Mesenchymal stem cell (in vitro differentiated cells and primary cell): Measurements from ENCODE around the gene CACNA1I.

Experiments
- DNase-seq: peaks from one replicate; pipeline ENCODE4 v3.0.0-alpha.2; 2013
- H2AFZ ChIP-seq: one replicate; pipeline ENCODE4 v1.6.1; 2013; ENCODE audit warnings: low read depth, mild to moderate bottlenecking, control low read depth, inconsistent platforms, low read length, moderate library complexity
- H2AK5ac ChIP-seq: 2 replicates; pipeline ENCODE4 v1.6.1; 2013; ENCODE audit warnings: low read length, moderate library complexity, mild to moderate bottlenecking, inconsistent platforms; ENCODE audit not compliant: severe bottlenecking
- H2BK120ac ChIP-seq: one replicate; pipeline ENCODE4 v1.6.1; 2013; ENCODE audit warnings: low read depth, mild to moderate bottlenecking, inconsistent platforms, low read length, moderate library complexity
- H2BK12ac ChIP-seq, 2 experiments: one replicate each; pipeline ENCODE4 v1.6.1; 2013; ENCODE audit warnings: inconsistent platforms in 2 of 2, low read length in 2 of 2, mild to moderate bottlenecking in 2 of 2, moderate library complexity in 2 of 2, control low read depth in 1 of 2
- H2BK15ac ChIP-seq: one replicate; pipeline ENCODE4 v1.6.1; 2013; ENCODE audit warnings: mild to moderate bottlenecking, low read depth, inconsistent platforms; ENCODE audit not compliant: poor library complexity, severe bottlenecking
- H2BK5ac ChIP-seq: 2 replicates; pipeline ENCODE4 v1.6.1; 2013; ENCODE audit warnings: low read depth, mild to moderate bottlenecking, low read length, control low read depth, inconsistent platforms; ENCODE audit not compliant: poor library complexity, severe bottlenecking
- H3K14ac ChIP-seq, 2 experiments: one replicate each; pipeline ENCODE4 v1.6.1; 2013; ENCODE audit warnings: inconsistent platforms in 2 of 2, low read length in 2 of 2, control low read depth in 1 of 2, mild to moderate bottlenecking in 1 of 2, moderate library complexity in 1 of 2
- H3K18ac ChIP-seq, 2 experiments: one replicate each; pipeline ENCODE4 v1.6.1; 2013; ENCODE audit warnings: inconsistent platforms in 2 of 2, low read length in 2 of 2, control low read depth in 1 of 2, low read depth in 1 of 2, mild to moderate bottlenecking in 1 of 2
- H3K23ac ChIP-seq, 2 experiments: one replicate each; pipeline ENCODE4 v1.6.1; 2013; ENCODE audit warnings: inconsistent platforms in 2 of 2, low read length in 2 of 2, mild to moderate bottlenecking in 2 of 2, moderate library complexity in 2 of 2, control low read depth in 1 of 2
- H3K27ac ChIP-seq: 2 replicates; pipeline ENCODE4 v1.5.1; 2013; ENCODE audit warnings: mild to moderate bottlenecking, moderate library complexity, low read length, control low read depth, inconsistent platforms; ENCODE audit not compliant: poor library complexity, severe bottlenecking
- H3K27me3 ChIP-seq, 2 experiments: 2 replicates each; pipeline versions ENCODE4 v1.6.1 to v1.7.0; 2013; ENCODE audit warnings: low read length in 2 of 2, mild to moderate bottlenecking in 2 of 2, moderate library complexity in 2 of 2, control low read depth in 1 of 2, inconsistent platforms in 1 of 2; ENCODE audit not compliant: control insufficient read depth in 1 of 2, insufficient read depth in 1 of 2
- H3K36me3 ChIP-seq, 2 experiments: 2 replicates each; pipeline versions ENCODE4 v1.6.1 to v1.7.0; 2013; ENCODE audit warnings: low read length in 2 of 2, control low read depth in 1 of 2, inconsistent platforms in 1 of 2, low read depth in 1 of 2, mild to moderate bottlenecking in 1 of 2; ENCODE audit not compliant: insufficient read depth in 2 of 2, control insufficient read depth in 1 of 2
- H3K4ac ChIP-seq, 2 experiments: one replicate each; pipeline ENCODE4 v1.6.1; 2013; ENCODE audit warnings: inconsistent platforms in 2 of 2, low read length in 2 of 2, mild to moderate bottlenecking in 2 of 2, moderate library complexity in 2 of 2, control low read depth in 1 of 2, low read depth in 1 of 2
- H3K4me1 ChIP-seq: 2 replicates; pipeline ENCODE4 v1.6.1; 2013; ENCODE audit warnings: low read depth, low read length, control low read depth; ENCODE audit not compliant: control insufficient read depth, insufficient read depth
- H3K4me2 ChIP-seq: 2 replicates; pipeline ENCODE4 v1.6.1; 2013; ENCODE audit warnings: low read length, mild to moderate bottlenecking, inconsistent platforms; ENCODE audit not compliant: poor library complexity, severe bottlenecking
- H3K4me3 ChIP-seq, 2 experiments: 2 replicates each; pipeline versions ENCODE4 v1.5.1 to v1.7.0; 2013; ENCODE audit warnings: low read length in 2 of 2, mild to moderate bottlenecking in 2 of 2, control low read depth in 1 of 2, low read depth in 1 of 2; ENCODE audit not compliant: insufficient read depth in 1 of 2
- H3K79me1 ChIP-seq: replicated peaks from 2 replicates; pipeline ENCODE4 v1.6.1; 2013; ENCODE audit warnings: mild to moderate bottlenecking, control low read depth, low read length, inconsistent platforms; ENCODE audit not compliant: poor library complexity, severe bottlenecking
- H3K9ac ChIP-seq: 2 replicates; pipeline ENCODE4 v1.7.0; 2013; ENCODE audit warnings: mild to moderate bottlenecking, low read length, moderate library complexity
- H3K9me3 ChIP-seq: 2 replicates; pipeline ENCODE4 v1.7.0; 2013; ENCODE audit warnings: mild to moderate bottlenecking, low read length; ENCODE audit not compliant: control insufficient read depth
- H4K8ac ChIP-seq: one replicate; pipeline ENCODE4 v1.6.1; 2013; ENCODE audit warnings: inconsistent platforms, mild to moderate bottlenecking, low read length, moderate library complexity
- H4K91ac ChIP-seq: one replicate; pipeline ENCODE4 v1.6.1; 2013; ENCODE audit warnings: mild to moderate bottlenecking, low read length, inconsistent platforms
- WGBS: methylation state at CpG from one replicate; pipeline ENCODE4 v1.1.7; 2013; ENCODE audit warnings: mixed read lengths; 5-methylcytosine and 5-hydroxymethylcytosine counted together

The CACNA1I gene

DNA sequence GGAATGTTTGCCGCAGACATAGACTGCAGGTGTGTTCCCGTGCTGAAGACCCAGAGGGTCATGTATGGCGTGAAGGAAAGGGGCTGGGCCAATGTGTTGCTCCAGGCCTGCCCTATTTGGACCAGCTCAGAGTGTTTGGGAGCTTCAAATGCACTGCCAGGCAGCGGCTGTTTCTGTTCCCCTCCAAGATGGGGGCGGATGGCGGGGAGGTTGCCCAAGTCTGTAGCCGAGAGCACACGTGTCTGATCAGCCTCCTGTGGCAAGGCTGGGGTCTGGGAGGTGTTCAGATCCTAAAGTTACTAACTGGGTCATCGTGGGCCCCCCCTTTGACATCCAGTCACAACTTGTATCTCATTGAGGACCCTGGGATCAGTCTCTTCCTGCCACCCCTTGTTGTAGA is 45.5 kb downstream of the CACNA1I start:
- H3K4me2 ChIP-seq = no peak overlapping the region
- H4K91ac ChIP-seq = no peak overlapping the region
- no peak overlapping the region for H3K27ac ChIP-seq
- no peak overlapping the region for H3K18ac ChIP-seq
- H2AK5ac ChIP-seq = no peak overlapping the region
- no peak overlapping the region for H3K23ac ChIP-seq
- H2BK15ac ChIP-seq = no peak overlapping the region
- H4K8ac ChIP-seq = no peak overlapping the region
- H2BK5ac ChIP-seq = no peak overlapping the region
- no peak overlapping the region for H2BK120ac ChIP-seq
- no peak for DNase-seq
- peaks cover 16% of the 10 kb centered on the region for H3K9me3 ChIP-seq
- H3K14ac ChIP-seq = no peak overlapping the region
- H3K4me1 ChIP-seq = peaks cover 5% of the 10 kb centered on the region
- 87% methylated on average over 9 of the region's 9 CpGs for WGBS
- no peak overlapping the region for H3K4me3 ChIP-seq
- H3K9ac ChIP-seq = no peak overlapping the region
- H2BK12ac ChIP-seq = no peak overlapping the region
- no peak overlapping the region for H2AFZ ChIP-seq
- H3K36me3 ChIP-seq = no peaks in the 10 kb centered on the region
- no peak overlapping the region for H3K4ac ChIP-seq
- peaks cover 49 to 74% of the 10 kb centered on the region in 2 experiments for H3K27me3 ChIP-seq
- no peaks in the 10 kb centered on the region for H3K79me1 ChIP-seq

DNA sequence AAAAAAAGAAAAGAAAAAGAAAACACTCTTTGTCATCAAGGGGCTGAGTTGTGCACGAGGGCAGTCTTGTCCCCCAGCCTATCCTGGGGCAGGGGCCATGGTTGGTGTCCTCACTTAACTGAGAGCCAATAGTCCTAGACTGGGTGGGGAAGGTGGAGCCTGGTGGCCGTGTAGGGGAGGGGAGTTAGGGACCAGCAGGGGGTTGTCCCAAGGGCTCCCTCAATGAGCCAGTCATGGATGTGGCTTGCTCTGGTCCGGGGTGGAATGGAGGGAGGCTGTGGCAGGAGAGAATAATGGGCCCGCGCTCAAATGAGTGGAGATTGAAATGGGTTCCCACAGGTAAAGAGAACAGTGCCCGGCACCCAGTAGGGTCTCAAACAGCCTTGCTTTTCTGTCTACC is 46.2 kb downstream of the CACNA1I start:
- no peak overlapping the region for H4K91ac ChIP-seq
- no peak overlapping the region for H2AK5ac ChIP-seq
- H2BK5ac ChIP-seq = no peak overlapping the region
- H3K4me2 ChIP-seq = no peak overlapping the region
- H2BK15ac ChIP-seq = no peak overlapping the region
- H3K14ac ChIP-seq = no peak overlapping the region
- no peaks in the 10 kb centered on the region for H3K79me1 ChIP-seq
- H3K27ac ChIP-seq = no peak overlapping the region
- 79% methylated on average over 6 of the region's 6 CpGs for WGBS
- no peaks in the 10 kb centered on the region for H3K36me3 ChIP-seq
- no peak overlapping the region for H3K4ac ChIP-seq
- no peak overlapping the region for H2BK120ac ChIP-seq
- H3K23ac ChIP-seq = no peak overlapping the region
- H4K8ac ChIP-seq = no peak overlapping the region
- H3K9ac ChIP-seq = no peak overlapping the region
- H2AFZ ChIP-seq = no peak overlapping the region
- H3K9me3 ChIP-seq = peaks cover 11% of the 10 kb centered on the region
- no peak overlapping the region for H3K18ac ChIP-seq
- peaks cover 5% of the 10 kb centered on the region for H3K4me1 ChIP-seq
- DNase-seq = no peak
- peaks cover 57 to 75% of the 10 kb centered on the region in 2 experiments for H3K27me3 ChIP-seq
- H3K4me3 ChIP-seq = no peak overlapping the region
- no peak overlapping the region for H2BK12ac ChIP-seq

DNA sequence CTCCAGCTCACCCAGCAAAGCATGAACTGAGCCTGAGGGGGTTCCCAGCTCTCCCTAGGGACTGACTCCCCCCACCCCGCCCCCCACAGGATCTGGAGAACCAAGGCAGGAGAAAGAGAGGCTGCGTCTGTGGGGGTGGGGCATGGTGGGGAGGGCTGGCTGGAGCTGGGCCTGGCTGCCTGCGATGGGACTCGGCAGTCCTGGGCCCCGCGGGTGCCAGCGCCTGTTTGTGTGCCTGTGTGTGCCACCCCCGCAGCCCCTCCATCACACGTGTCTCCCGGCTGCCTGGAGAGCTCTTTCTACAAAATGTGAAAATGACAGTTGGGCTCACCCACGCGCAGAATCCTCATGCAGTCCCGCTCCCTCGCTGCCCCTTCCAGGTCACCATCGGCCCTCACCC is 46.8 kb downstream of the CACNA1I start:
- no peak overlapping the region for H2AFZ ChIP-seq
- H2BK5ac ChIP-seq = no peak overlapping the region
- no peak overlapping the region for H3K4ac ChIP-seq
- no peak overlapping the region for H2AK5ac ChIP-seq
- no peak overlapping the region for H3K14ac ChIP-seq
- H3K23ac ChIP-seq = no peak overlapping the region
- H3K9me3 ChIP-seq = peaks cover 5% of the 10 kb centered on the region
- no peak overlapping the region for H3K27ac ChIP-seq
- H2BK120ac ChIP-seq = no peak overlapping the region
- H4K8ac ChIP-seq = no peak overlapping the region
- 62% methylated on average over 13 of the region's 15 CpGs for WGBS
- peaks cover 5% of the 10 kb centered on the region for H3K4me1 ChIP-seq
- no peak overlapping the region for H3K18ac ChIP-seq
- no peak overlapping the region for H2BK15ac ChIP-seq
- H2BK12ac ChIP-seq = no peak overlapping the region
- no peak for DNase-seq
- H4K91ac ChIP-seq = no peak overlapping the region
- H3K36me3 ChIP-seq = no peaks in the 10 kb centered on the region
- peaks cover 58 to 74% of the 10 kb centered on the region in 2 experiments for H3K27me3 ChIP-seq
- H3K9ac ChIP-seq = no peak overlapping the region
- H3K4me3 ChIP-seq = no peak overlapping the region
- no peaks in the 10 kb centered on the region for H3K79me1 ChIP-seq
- H3K4me2 ChIP-seq = no peak overlapping the region

- no peak overlapping the region for H2BK120ac ChIP-seq
- 92% methylated on average over 11 of the region's 11 CpGs for WGBS
- H3K9me3 ChIP-seq = no peaks in the 10 kb centered on the region
- H3K79me1 ChIP-seq = no peaks in the 10 kb centered on the region
- no peak overlapping the region for H3K4me2 ChIP-seq
- DNase-seq = no peak
- H3K14ac ChIP-seq = peak overlapping the region in 1 of 2 experiments; percentile 53
- H2BK15ac ChIP-seq = no peak overlapping the region
- no peaks in the 10 kb centered on the region for H3K36me3 ChIP-seq
- no peak overlapping the region for H3K18ac ChIP-seq
- H2AFZ ChIP-seq = no peak overlapping the region
- peaks cover 62 to 69% of the 10 kb centered on the region in 2 experiments for H3K27me3 ChIP-seq
- H2AK5ac ChIP-seq = no peak overlapping the region
- H3K23ac ChIP-seq = no peak overlapping the region
- H3K4me3 ChIP-seq = no peak overlapping the region
- no peak overlapping the region for H3K4ac ChIP-seq
- H3K9ac ChIP-seq = no peak overlapping the region
- peaks cover 5% of the 10 kb centered on the region for H3K4me1 ChIP-seq
- H4K91ac ChIP-seq = no peak overlapping the region
- H2BK5ac ChIP-seq = no peak overlapping the region
- H3K27ac ChIP-seq = no peak overlapping the region
- no peak overlapping the region for H2BK12ac ChIP-seq
- H4K8ac ChIP-seq = no peak overlapping the region
Measured at GRCh38 chr22:39617970-39618757, 47.6 kb downstream of the CACNA1I start.
